ENCODE data around the gene CDY2A. TPM values are rescaled to one million over a fixed set of nuclear protein-coding genes. Genes with fewer than 3 reads are reported as not detected.
"Not testable (repeated sequence)": the region's sequence is repeated elsewhere in the genome, so short reads cannot be mapped to it uniquely, and the experiment has no call there.

CDY2A gene, protein sequence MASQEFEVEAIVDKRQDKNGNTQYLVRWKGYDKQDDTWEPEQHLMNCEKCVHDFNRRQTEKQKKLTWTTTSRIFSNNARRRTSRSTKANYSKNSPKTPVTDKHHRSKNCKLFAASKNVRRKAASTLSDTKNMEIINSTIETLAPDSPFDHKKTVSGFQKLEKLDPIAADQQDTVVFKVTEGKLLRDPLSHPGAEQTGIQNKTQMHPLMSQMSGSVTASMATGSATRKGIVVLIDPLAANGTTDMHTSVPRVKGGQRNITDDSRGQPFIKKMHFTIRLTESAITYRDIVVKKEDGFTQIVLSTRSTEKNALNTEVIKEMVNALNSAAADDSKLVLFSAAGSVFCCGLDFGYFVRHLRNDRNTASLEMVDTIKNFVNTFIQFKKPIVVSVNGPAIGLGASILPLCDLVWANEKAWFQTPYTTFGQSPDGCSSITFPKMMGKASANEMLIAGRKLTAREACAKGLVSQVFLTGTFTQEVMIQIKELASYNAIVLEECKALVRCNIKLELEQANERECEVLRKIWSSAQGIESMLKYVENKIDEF
- not detected for total RNA-seq

DNA sequence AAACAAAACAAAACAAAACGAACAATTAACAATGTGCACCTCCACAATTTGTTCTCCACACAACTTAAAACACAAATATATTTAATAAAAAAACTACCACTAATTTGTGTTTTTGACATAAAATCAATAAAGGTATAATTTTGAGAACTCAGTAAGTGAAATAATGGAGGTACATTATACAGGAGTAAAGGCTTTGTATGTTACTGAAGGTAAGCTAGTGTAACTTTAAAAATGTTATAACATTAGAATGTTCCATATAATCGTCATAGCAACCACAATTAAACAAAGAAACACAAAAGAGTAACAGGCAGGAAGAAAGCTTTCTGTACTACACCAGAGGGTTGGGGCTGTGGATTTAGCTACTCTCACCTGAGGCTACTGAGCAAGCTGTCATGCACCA is at the start of gene CDY2A:
Gene CDY2A, plus strand, starts transcription at position 301 of the 400 bp plus-strand sequence. CDS start 328 bp downstream, outside the sequence.
- intact Hi-C loops (cut with DNase I; ENCODE audit: low total_unique reads); H3K9me3 ChIP-seq; H3K36me3 ChIP-seq; H3K27me3 ChIP-seq; H3K4me3 ChIP-seq; H3K27ac ChIP-seq; DNase-seq (ENCODE audit: low spot score in 2 of 2); H3K4me1 ChIP-seq: not testable (repeated sequence)

DNA sequence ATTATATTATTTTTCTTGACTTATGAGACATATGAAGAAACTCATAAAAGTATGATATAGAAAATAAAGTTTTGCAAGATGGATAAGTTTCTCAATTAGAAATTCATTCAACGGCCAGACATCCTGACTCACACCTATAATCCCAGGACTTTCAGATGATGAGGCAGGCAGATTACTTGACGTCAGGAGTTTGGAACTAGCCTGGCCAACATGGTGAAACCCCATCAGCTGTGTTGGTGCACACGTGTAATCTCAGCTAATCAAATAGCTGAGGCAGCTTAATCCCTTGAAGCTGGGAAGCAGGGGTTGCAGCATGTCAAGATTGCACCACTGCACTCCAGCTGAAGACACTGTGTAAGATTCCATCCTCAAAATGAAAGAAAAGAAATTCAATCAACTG is 28.0 kb upstream of the CDY2A start:
- H3K9me3 ChIP-seq; H3K27ac ChIP-seq; intact Hi-C loops (cut with DNase I; ENCODE audit: low total_unique reads); H3K27me3 ChIP-seq; DNase-seq (ENCODE audit: low spot score in 2 of 2); H3K36me3 ChIP-seq; H3K4me3 ChIP-seq; H3K4me1 ChIP-seq: not testable (repeated sequence)

DNA sequence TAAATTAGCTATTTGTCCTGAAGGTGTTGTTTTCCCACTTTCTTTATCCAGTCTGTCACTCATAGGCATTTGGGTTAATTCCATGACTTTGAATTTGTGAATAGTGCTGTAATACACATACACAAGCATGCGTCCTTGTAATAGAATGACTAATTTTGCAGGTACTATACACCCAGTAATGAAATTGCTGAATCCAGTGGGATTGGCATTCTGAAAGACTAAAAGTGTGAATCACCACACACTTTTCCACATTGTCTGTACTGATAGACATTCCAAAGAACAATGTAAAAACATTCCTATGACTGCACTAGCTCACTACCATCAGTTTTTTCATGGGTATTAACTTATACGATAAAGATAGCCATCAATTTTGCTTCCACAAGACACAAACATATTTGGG is 27.3 kb upstream of the CDY2A start:
- intact Hi-C loops (cut with DNase I; ENCODE audit: low total_unique reads) = not testable (repeated sequence)

DNA sequence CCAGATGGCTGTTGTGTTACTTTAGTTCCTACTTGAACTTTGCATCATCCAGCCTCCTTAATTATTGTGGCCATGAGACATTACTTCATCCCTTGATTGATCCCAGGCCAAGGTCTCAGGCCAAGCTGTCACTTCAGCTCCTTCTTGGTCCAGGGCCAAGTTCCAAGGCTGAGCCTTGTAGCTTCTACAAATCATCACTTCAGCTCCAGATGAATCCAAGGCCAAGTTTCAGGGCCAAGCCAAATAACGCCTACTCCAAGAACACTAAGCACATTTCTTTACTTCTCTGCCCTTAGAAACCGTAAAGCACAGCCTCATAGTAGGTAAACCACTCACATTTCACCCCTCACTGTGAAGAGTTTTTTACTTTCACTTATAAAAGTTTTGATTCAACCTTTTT is 1.7 kb upstream of the CDY2A start:
- H3K4me1 ChIP-seq; DNase-seq (ENCODE audit: low spot score in 2 of 2); H3K4me3 ChIP-seq; H3K36me3 ChIP-seq; intact Hi-C loops (cut with DNase I; ENCODE audit: low total_unique reads); H3K27me3 ChIP-seq; H3K9me3 ChIP-seq; H3K27ac ChIP-seq: not testable (repeated sequence)

More for the DNA sequence above, 27.3 kb upstream of the CDY2A start:
- H3K4me1 ChIP-seq; DNase-seq (ENCODE audit: low spot score in 2 of 2); H3K36me3 ChIP-seq; H3K4me3 ChIP-seq; H3K27ac ChIP-seq; H3K9me3 ChIP-seq; H3K27me3 ChIP-seq: not testable (repeated sequence)

DNA sequence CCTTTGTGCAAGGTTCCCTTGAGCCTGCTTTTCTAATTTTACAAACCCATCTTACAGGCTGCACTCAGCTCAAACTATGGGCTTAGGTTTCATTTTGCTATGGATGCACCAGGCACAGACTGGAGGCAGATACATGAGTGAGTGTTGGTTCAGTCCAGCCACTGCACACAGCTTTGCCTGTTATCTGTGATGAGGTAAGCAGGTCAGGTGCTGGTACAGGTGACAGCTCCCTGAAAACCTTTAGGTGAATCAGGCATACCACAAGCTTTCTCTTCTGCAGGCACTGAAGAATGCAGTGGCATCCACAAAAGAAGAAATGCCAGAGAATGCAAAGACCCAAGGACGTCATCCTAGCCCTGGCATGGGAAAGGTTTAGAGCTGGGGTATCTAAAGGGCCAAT is 3.3 kb downstream of the CDY2A start:
- H3K27ac ChIP-seq; H3K9me3 ChIP-seq; H3K27me3 ChIP-seq; intact Hi-C loops (cut with DNase I; ENCODE audit: low total_unique reads); H3K4me1 ChIP-seq; H3K4me3 ChIP-seq; DNase-seq (ENCODE audit: low spot score in 2 of 2); H3K36me3 ChIP-seq: not testable (repeated sequence)

DNA sequence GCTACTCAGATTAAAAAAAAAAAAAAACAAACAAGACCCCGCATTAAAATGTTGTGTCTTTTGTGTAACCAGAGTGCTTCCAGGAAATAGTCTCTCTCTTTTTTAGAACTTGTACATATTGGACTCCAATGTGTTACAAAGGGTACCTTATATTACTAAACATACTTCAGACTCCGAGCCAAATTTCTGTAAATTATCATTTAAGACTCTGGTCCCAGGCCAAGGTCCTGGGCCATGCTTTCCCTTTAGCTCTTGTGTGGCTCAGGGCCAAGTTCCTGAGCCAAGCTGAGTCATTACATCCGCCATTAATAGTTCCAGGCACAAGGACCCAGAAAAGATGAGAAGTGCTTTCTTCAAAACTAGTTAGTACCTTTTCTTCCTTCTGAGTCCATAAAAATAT is 4.6 kb downstream of the CDY2A start:
- H3K4me1 ChIP-seq; H3K27ac ChIP-seq; H3K9me3 ChIP-seq; DNase-seq (ENCODE audit: low spot score in 2 of 2); intact Hi-C loops (cut with DNase I; ENCODE audit: low total_unique reads); H3K36me3 ChIP-seq; H3K27me3 ChIP-seq; H3K4me3 ChIP-seq: not testable (repeated sequence)

DNA sequence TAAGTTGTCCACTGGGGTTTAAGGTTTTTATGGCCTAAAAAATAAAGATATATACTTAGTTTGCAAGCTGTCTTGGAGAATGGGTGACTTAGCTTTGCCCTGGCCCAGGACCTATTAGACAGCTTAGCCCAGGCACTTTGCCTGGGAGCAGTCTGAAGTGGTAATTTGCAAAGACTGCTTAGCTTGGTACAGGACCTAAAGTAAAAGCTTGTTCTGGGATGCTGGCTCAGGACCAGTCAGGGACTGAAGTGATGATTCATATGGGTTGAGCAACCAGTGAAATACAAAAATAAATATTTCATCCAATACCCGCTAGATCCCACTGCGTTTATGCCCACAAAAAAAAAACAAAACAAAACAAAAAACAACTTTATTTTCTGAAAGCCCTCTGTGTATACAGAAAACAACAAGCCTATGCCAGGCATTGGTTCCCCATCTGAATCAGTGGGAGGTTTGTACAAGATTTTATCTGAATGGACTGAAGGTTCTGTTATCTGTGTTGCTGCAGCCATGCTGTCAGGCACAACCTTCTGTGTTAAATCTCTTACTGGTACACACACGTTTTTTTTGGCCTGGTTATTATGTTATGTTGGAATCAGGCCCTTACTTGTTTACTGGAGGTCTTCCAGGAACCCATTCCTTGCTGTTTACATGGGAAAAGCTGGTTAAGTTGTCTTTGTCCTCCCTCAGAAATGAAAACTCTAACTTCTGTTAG is 8.7 kb downstream of the CDY2A start:
- H3K4me3 ChIP-seq; H3K27ac ChIP-seq; intact Hi-C loops (cut with DNase I; ENCODE audit: low total_unique reads); H3K4me1 ChIP-seq; H3K9me3 ChIP-seq; DNase-seq (ENCODE audit: low spot score in 2 of 2); H3K27me3 ChIP-seq; H3K36me3 ChIP-seq: not testable (repeated sequence)

DNA sequence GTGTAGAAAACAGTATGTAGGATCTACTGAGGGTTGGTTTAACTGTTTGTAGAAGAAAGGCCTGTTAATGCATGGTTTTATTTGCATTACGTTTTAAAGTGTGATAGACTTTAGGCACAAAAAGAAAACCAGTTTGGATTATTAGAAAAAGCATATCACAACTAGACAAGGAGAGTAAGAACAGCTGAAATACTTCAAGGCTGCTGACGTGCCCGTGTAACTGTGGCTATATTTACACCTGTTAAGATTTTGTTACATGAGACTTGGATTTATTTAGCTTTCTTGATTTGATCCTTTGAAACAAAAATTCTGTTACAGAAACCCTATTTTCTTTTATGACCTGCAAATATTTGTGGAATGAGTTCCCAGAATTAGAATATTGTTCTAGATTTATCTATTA is 9.3 kb downstream of the CDY2A start:
- H3K27ac ChIP-seq; H3K4me1 ChIP-seq; intact Hi-C loops (cut with DNase I; ENCODE audit: low total_unique reads); H3K27me3 ChIP-seq; H3K9me3 ChIP-seq; H3K36me3 ChIP-seq; DNase-seq (ENCODE audit: low spot score in 2 of 2); H3K4me3 ChIP-seq: not testable (repeated sequence)

DNA sequence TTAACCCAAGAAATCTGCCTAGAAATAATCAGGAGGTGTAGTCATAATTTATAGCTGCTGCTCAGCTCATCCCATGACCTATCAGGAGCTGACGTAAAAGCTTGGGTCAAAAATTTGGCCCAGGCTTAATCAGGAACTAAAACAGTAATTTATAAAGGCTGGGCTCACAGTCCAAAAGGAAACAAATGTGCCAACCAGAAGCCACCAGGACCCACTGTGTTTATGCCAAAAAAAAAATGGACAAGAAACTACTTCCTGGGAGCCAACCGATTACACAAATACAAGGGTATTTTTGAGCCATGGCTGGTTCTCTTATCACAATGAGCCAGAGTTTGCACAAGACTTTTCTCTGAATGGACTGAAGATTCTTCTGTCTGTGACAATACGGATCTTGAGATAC is 19.4 kb downstream of the CDY2A start:
- H3K36me3 ChIP-seq; intact Hi-C loops (cut with DNase I; ENCODE audit: low total_unique reads); H3K9me3 ChIP-seq; H3K4me1 ChIP-seq; H3K4me3 ChIP-seq; DNase-seq (ENCODE audit: low spot score in 2 of 2); H3K27ac ChIP-seq; H3K27me3 ChIP-seq: not testable (repeated sequence)

DNA sequence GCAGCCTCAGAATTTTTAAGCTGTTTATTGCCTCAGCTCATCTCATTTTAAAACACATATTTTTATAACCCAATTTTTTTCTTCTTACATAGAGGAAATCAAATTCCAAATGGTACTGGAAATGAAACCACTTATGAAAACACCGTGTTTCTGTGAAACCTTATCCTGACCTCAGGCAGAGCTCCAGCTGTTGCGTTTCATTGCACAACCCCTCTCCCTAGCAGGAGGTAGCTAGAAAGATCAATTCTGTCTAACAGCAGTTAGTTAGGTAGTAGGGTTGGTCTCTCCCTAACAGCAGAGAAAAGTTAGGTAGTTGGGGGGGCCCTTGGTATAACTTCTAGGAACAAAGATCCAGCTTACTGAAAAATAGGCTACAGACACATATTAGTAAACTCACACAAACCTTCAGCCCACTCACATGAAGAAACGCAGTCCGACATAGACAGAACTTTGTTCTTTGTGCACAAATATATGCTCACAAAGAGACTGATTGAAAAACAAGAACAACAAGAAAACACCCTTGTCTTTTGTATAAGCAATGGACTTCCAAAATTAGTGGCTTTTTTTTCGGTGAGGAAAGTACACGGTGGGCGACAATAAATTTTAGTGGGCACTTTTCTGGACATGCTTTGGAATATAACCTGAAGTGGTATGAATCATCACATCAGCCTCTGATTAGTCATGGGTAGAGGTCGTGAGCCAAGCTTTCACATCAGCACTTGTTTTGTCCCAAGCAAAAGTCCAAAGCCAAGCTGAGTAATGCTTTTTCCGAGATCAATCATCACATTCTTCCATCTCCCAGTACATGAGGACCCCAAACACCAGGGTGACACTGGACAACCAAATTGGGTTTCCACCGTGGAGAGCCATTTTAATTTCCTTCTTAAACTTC is 22.8 kb downstream of the CDY2A start:
- H3K9me3 ChIP-seq; DNase-seq (ENCODE audit: low spot score in 2 of 2); H3K27ac ChIP-seq; intact Hi-C loops (cut with DNase I; ENCODE audit: low total_unique reads); H3K36me3 ChIP-seq; H3K4me3 ChIP-seq; H3K4me1 ChIP-seq; H3K27me3 ChIP-seq: not testable (repeated sequence)

DNA sequence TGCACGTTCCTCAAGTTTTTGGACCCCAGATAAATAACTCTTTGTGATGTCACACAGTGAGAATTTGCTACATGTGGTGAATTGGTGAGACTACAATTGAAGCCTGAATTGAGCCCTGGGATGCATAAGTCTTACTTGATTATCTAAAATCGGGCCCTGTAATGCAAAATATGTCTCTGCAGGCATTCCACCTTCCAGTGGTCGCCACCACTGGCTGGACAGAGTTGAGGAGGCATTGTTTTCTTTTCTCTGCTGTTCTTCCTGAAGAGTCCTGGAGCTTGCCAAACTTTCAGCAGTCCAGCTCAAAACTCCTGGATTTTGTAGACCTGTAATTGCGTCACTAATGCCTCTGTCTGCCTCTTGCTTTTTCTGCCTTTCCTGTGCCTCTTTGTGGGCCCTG is 23.5 kb downstream of the CDY2A start:
- DNase-seq (ENCODE audit: low spot score in 2 of 2); H3K4me1 ChIP-seq; H3K27ac ChIP-seq; intact Hi-C loops (cut with DNase I; ENCODE audit: low total_unique reads); H3K9me3 ChIP-seq; H3K4me3 ChIP-seq; H3K36me3 ChIP-seq; H3K27me3 ChIP-seq: not testable (repeated sequence)

DNA sequence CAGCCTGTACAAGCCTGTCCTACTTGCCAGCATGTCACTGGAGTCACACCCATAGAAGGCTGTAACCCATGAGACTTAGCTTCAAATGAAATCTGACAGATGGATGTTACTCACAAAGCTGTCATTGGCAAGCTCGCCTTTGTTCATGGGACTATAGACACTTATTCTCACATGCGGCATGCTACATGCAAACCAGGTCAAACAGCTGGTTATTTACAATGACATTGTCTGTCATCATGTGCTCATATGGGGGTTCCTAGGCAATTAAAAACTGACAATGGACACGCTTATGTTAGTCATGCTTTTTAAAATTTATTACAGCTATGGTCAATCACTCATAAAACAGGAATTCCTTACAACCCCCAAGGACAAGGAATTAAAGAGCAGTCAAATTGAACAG is 30.9 kb downstream of the CDY2A start:
- DNase-seq (ENCODE audit: low spot score in 2 of 2); H3K9me3 ChIP-seq; H3K4me3 ChIP-seq; H3K27ac ChIP-seq; H3K4me1 ChIP-seq; H3K36me3 ChIP-seq; intact Hi-C loops (cut with DNase I; ENCODE audit: low total_unique reads); H3K27me3 ChIP-seq: not testable (repeated sequence)

DNA sequence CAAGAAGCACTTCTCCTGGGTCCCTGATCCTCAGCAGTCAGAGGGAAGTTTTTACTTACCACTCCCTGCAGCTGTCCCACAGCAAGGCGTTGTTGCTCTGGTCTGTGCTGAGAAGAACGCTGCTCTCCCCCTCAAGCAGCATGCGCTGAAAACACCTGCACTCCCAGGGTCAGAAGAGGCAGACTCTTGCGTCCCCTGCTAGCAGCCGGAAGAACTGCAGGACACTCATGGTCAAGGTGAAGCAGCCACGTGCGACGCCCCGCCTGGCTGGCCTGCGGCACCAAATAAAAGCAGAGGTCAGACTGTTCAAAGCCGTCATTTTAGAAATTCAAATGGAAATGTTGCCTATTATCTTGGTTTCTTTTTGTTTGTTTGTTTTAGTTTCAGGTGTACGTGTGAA is 47.9 kb downstream of the CDY2A start:
- DNase-seq (ENCODE audit: low spot score in 2 of 2); intact Hi-C loops (cut with DNase I; ENCODE audit: low total_unique reads); H3K36me3 ChIP-seq; H3K27me3 ChIP-seq; H3K4me3 ChIP-seq; H3K9me3 ChIP-seq; H3K27ac ChIP-seq; H3K4me1 ChIP-seq: not testable (repeated sequence)

Measured in breast epithelium (tissue), 4 donors.